NCI-H2107 (cell line): ENCODE results near the gene ZNF784.

ENCODE experiments used
- DNase-seq: peaks from one replicate; lab custom pipeline; 2025; lab: John Stamatoyannopoulos, UW

ZNF784 gene

DNA sequence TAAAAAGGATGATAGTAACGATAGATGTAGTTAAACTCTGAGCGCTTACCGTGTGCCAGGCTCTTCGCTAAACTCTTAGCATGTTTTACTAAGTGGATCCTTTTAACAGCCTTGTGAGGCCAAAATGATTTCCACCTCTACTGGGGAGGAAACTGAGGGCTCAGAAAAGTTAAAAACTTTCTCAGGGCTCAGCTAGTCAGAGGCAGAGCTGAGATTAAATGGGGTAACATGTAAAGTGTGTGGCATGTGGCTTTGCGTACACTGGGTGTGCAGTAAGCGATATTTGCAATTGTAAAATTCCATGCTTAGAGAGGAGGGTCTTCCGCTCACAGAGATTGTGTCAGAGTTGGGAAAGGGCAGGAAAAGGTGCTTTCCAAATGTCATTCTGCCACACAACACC lies 32.2 kb upstream of the ZNF784 start:
- no peak for DNase-seq

DNA sequence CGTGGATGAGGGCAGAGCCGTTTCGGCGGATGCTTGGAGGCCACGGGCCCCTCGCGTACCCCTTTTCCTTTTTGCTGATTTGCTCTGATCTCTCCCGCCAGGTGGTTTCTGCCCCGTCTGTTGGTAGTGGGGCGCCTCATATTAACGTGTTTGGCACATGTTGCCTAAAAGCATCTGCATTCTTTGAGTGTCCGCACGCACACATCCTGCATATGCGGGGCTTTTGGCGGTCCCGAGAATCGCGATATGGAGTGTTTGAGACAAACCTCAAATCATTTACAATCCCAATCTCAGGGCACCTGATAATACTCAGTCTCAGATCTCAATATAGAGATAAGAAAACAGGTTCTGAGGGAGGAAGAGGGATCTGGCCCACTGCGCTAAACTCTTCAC lies 31.3 kb upstream of the ZNF784 start:
- no peak for DNase-seq

DNA sequence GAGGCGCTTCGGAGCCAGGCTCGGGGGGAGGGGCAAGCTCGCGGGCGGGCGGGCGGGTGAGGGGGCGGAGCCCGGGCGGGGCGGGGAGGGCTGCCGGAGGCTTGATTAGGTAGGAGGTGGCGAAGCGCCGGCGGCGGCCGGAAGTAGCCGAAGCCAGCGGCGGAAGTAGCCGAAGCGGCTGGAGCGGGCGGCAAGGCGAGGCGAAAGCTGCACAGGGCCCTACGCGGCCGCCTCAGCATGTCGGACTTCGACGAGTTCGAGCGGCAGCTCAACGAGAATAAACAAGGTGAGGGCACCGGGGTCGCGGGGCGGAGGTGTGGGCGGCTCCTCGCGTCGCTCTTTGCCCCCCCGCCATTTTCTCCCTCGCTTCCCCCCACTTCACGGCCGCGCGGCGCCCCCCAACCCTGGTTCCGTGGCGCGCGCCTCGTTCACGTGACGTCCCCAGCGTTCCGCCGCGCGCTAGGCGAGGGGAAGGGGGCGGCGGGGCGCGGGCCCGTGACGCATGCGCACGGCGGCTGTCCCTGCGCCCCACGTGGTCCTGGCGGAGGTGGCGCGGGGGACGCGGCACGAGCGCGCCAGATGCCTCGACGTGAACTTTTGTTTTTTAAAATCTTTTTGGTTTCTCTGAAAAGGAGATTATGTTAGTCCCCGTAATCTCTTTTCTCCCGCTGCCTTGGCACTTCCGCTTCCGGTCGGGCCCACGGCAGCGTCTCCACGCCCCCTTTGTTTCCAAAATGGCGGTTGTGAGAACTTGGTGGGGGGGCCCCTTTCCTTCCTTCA lies 30.7 kb upstream of the ZNF784 start, which contains the start of gene U2AF2:
U2AF2 (plus strand) TSS at position 168 of the 780 bp plus-strand sequence; CDS start at position 238, 70 bp downstream.
- peak; percentile 91 for DNase-seq

DNA sequence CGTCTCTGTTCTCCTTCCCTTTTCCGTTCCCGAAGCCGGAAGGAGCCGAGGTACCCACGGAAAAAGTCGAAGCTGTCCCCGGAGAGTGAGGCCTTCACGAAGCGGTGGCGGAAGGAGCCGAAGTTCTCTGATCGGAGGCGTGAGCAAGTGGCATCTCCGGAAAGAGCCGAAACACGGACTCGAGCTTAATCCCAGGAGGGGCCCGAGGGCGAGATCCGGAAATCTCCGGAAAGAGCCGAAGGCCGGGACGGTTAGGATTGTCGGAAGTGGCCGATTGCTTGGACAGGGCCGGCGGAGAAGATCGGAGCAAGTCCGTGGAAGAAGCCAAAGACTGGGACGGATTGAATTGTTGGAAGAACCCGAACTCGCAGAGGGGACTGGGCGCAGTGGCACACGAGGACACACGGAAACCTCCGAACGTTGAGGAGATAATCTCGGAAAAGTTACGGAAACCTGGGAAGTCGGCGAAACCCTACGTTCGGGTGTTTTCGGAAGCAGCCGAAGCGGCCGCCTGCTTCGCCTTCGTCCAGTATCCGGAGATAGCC lies 30.0 kb upstream of the ZNF784 start:
- DNase-seq, result peak; percentile 98

DNA sequence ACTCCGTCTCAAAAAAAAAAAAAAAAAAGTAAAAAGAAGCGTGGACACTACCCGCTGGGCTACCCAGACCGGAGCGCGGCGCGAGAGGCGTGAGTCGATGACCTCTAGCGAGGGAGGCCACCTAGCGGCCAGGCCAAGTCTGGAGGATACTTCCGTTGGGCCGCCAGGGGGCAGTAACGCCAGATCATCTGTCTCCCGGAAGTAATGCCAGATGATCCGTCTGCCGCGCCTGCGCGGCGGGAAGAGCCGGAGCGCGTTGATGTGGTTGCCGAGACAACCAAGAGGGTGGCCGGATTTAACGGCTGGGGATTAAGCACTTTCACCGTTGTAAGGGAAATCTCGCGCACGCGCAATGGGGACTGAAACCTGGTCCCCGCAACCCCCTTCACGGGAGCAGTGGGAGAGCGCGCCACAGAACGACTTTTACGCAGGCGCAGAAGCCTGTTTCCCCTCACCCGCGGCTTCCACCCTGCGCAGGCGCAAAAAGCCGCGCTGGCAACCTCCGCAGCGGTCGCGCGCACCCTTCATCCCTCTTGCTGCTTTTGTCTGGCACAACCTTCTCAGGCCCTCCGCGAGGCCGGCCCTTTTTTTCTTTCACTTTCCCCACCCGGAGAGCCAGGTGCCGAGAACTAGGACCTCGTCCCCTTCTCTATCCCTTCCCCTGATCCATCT lies 29.4 kb upstream of the ZNF784 start:
- DNase-seq, result peak; percentile 99

DNA sequence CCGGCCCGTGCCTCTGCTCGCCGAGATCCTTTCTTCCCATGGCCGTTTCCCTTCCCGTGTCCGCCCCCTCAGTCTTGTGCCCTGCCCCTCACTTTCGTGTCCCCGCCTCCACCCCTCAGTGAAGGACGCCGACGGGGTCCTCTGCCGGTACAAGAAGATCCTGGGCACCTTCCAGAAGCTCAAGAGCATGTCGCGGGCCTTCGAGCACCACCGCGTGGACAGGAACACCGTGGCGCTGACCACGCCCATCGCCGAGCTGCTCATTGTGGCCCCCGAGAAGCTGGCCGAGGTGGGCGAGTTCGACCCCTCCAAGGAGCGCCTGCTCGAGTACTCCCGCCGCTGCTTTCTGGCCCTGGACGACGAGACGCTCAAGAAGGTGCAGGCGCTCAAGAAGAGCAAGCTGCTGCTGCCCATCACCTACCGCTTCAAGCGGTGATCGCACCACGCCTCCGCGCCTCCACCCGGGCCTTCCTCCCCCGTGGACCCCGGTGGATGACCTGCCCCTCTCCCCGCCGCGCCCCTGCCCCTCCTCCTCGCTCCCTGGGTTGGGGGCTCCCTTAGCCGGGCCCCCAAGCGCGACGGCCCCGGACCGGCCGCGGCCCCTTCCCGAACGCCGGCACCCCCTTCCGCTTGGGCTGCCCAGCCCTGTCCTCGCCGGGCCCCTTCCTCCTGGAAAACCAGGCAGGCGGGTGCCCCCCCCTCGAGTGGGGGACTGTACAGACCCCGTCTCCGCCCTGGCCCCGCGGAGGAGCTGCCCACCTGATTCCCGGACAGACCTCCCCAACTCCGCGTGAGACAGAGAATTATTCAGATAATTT lies 28.2 kb upstream of the ZNF784 start:
- no peak for DNase-seq

DNA sequence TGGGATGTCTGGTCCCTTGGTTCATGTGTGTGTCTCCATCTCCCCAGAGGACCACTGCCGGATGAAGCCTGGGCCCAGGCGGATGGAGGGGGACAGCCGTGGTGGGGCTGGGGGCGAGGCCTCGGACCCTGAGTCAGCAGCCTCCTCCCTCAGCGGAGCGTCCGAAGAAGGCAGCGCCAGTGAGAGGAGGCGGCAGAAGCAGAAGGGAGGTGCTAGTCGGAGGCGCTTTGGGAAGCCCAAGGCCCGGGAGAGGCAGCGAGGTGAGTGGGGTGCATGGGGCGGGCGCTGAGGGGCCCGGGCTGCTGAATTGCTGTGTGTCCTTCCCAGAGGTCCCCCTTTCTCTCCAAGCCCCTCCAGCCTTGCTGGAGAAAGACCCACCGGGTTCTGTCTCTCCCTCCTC lies 26.9 kb upstream of the ZNF784 start:
- DNase-seq, result no peak

DNA sequence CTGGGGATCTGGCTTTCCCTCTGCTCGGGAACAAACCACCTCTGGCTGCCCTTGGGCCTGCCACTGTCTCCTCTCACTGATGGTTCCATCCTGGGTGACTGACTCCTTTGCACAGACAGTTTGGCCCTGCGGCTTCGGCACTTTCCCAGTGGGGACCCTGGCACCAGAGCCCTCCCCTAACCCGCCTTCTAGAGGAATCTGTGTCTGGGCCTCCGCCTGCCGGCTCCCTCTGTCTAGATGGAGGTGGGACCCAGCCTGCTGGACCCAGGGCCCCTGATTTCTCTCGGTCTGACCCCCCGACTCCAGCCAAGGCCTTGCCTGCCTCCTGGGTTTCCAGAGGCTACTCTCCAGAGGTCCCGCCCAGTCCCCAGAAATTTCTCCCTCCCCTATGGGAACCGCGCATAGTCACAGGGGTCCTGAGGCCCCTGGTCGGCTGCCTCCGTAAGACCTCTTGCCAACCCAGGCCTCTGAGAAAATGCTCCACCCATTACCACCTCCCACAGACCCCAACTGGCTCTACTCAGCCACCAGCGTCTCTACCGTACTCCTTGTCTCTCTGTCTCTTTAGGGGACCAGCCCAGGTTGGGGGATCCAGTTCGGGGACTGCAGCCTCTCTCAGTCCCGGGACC lies 26.4 kb upstream of the ZNF784 start:
- DNase-seq, result no peak

DNA sequence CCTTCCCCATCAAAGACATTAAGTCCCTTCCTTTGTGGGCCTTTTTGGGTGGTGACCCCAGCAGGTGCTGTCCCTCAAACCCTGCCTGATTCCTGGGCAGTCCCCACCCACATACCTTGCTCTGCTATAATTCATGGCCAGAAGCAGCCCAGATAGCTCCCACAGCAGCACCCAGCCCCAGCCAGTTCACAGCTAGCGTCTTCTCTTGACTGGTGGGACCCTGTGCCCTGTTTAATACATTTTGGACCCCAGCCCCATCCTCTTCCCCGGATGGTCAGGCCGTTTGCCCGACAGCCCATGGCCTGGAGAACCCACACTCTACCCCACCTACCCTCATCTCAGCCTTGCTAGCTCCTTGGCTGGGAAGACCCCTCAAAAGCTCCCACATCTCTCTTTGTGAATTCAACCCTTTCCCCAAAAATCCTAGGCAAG lies 25.8 kb upstream of the ZNF784 start:
- DNase-seq, result no peak

DNA sequence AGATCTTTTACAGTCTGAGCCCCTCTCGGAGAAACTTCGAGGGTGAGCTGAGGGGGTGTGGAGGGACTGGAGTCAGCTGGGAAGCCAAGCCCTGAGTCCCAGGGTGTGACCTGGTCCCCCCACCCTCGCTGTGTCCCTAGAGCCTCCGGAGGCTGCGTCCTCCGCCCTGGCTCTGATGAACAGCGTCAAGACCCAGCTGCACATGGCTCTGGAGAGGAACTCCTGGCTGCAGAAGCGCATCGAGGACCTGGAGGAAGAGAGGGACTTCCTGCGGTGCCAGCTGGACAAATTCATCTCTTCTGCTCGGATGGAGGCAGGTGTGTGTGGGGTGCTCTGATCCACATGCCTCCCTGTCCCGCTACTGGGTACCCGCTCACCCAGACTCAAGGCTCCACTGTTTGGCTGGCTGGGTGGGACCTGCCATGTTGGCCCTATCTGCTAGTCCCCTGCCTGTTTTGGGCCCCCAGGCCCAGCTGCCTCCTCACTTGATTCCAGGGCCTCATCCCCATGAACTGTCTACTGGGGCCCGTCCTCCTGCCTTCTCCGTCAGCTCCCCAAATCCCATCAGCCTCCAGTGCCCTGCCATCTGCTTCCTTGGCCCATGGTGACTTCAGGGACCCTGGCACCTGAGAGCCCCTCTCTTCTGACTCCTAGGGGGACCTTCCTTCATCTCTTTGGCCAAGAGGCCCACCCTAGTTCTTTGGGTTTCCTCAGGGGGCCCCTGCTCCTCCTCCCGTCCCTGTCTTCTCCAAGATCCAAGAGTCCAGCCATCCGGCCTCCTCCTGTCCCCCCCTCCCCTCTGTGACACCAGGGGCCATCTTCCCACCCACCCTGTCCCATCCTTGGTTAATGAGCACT lies 25.1 kb upstream of the ZNF784 start:
- DNase-seq, result no peak

DNA sequence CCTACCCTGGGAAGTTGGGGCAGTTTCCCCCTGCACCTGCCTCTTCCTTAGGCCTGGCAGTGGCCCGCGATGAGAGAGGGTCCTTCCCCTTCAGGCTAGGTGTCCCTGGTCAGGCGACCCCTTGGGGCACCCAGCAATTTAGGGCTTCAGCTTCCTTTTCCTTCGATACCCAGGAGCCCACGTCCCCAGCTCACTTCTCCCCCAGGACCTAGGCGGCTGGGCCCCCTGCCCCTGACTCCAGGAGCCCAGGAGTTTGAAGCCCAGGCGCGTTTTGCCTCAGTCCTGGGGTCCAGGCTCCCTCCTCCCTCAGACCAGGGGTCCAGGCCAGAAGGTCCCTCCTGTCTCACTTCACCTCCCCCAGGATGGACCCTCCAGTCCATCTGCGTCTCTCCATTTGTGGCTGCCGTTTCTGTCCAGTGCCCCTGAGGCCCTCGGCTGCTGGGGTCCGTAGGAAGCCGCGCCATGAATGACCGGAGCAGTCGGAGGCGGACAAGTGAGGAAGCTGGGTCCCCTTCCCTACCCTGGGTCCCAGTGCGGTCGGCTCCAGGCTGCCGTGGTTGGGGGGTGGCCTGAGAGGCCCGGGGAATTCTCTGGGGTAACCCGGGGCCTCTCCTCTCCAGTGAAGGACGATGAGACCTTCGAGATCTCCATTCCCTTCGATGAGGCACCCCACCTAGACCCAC lies 24.4 kb upstream of the ZNF784 start:
- DNase-seq, result no peak

DNA sequence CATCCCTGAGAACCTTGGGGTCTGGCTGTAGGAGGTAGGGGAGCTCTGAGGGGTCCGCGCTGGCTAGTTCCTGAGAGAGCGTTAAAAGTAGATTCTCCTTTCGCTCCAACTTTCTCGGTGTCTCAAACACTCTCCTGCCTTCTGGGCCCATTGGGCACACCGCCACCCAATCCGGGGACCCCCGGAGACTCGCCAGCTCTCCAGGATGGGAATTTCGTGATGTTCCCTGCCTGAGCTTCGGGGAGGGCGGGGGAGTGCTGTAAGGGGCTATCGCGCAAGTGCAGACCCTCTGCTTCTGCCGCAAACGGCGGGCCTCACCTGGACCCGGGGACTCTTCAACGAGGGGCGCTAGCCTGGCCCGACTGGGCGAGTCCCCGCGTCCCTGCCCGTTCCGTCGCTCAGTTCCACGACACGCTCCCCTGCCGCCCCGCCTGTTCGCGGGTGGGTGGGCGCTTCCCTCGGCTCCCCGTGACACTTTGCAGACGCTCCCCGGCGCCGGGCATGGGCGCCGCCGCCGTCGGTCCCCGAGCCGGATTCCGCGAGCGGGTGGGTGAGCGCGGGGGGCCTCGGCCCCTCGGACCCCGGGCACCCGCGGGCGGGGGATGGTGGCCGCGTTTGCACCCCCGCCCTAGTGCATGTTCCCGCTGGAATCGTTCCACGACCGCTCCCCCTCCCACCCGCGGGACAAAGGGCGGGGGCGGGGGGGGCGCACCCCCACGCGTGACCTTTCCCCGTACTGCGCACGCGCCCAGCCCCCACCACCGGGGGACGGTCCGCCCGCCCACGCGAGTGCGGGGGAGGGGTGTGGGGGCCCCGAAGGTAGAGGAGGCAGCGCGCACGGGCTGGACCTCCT lies 23.6 kb upstream of the ZNF784 start, which contains the start of gene CCDC106:
CCDC106 (plus strand) TSS at position 481 of the 853 bp plus-strand sequence. CDS start 835 bp downstream, outside the sequence.
- no peak for DNase-seq

DNA sequence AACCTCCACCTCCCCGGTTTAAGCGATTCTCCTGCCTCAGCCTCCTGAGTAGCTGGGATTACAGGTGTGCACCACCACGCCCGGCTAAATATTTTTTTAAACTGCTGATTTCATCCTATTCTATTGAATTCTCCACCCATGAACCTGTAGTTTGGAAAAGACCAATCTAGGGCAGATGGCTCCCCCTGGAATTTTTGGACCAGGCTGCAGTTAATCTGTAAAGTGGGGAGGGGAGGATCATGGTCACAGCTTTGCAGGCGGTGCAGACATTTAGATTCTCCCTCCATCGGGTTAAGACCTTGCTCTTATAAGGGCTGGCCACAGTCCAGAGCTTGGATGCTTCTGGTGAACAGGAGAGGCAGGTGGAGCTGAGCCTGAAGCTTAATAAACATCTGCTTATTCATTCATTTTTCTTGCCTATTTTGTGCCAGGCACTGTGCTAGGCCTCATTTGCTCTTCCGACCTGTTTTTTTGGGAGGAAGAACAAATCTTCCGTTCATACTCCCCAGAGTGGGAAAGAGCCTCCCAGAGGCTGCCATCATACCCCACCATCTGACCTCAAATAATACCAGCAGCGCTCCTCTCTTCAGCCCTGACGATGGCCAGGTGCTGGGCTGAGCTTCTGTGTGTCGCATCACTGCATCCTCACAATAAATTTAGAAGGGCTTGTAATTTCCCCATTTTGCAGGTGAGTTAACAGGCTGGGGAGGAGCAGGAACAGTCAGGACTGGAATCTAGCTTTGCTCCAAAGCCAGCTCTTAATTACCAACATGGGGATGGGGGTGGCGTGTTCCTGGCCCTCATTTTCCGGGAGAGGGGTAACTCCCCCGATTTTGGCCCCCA lies 22.7 kb upstream of the ZNF784 start:
- no peak for DNase-seq

DNA sequence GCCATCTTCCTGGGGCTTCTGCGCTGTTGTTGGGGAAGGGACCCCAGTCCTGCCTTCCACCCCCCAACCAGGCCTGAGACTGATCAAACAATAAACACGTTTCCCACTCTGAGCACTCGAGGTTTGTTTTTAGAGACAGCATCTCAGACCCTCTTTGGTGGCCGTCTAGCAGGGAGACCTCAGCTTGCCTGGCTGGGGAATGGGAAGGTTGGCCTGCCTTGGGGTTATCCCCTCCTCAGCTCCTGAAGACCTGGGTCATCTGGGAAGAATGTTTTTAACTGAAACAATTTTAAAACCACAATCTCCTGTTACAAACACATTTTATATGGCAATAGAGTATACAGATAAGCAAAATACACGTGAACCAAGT lies 21.1 kb upstream of the ZNF784 start:
- DNase-seq, result no peak

DNA sequence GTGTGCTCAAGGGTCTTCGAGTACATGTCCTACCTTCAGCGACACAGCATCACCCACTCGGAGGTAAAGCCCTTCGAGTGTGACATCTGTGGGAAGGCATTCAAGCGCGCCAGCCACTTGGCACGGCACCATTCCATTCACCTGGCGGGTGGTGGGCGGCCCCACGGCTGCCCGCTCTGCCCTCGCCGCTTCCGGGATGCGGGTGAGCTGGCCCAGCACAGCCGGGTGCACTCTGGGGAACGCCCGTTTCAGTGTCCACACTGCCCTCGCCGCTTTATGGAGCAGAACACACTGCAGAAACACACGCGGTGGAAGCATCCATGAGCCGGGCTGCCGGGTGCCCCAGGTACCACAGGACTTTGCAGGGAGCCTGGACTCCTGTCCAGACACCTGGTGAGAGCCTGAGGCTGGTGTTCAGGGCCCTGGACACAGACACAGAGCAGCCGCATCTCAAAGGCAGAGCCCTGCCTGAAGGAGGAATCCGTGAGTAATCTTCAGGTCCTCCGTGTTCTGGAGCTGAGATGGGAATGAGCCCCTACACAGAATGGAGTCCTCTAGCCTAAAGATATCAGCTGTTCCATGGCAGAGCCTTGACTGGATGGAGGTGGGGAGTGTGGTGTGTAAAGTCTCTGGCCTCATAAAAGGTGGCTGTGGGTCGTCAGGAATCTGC lies 20.6 kb upstream of the ZNF784 start:
- DNase-seq, result no peak

DNA sequence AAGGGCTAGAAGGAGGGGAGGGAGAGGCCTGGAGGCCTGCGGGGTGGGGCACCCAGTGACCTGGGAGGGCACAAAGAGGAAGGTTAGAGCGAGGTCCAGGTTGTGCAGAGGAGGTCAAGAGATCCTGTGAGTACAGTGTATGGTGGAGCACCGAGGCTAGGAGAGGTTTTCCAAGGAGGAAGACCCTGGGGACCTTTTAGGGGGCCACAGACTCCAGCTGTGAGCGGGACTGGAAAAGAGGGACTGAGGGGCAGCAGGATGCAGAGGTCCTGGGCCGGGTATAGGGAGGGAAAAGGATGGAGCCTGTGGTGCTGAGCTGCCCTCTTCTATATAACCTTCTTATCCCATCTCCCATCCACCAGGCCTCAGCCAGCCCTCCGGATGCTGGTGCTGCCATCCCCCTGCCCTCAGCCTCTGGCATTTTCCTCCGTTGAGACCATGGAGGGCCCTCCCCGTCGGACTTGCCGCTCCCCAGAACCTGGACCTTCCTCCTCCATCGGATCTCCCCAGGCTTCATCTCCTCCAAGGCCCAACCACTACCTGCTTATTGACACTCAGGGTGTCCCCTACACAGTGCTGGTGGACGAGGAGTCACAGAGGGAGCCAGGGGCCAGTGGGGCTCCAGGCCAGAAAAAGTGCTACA lies 19.9 kb upstream of the ZNF784 start:
- DNase-seq, result no peak

DNA sequence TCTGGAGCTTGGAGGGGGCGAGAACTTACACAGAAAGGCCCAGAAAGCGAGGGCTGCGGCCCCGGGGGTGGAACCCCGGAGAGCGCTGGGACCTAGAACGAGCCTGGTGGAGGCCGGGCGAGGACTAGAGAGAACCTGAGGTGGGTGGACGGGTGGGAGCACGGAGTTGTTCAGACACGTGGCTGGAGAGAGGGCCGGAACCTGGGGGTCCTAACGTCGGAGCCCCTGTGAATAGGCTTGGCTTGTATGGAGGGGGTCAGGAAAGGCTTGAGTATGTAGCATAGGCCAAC lies 19.5 kb upstream of the ZNF784 start:
- DNase-seq, result no peak
